GM18511 (cell line): ENCODE measurements around the gene MUC3A.
"Not testable (repeated sequence)": the region's sequence is repeated elsewhere in the genome, so short reads cannot be mapped to it uniquely, and the experiment has no call there.

Experiments
- ATAC-seq: cut with Tn5 transposase; IDR thresholded peaks from one replicate; pipeline ENCODE4 v1.9.1; 2021; ENCODE audit warnings: mild to moderate bottlenecking, moderate library complexity; ENCODE audit not compliant: unreplicated experiment

The MUC3A gene, protein sequence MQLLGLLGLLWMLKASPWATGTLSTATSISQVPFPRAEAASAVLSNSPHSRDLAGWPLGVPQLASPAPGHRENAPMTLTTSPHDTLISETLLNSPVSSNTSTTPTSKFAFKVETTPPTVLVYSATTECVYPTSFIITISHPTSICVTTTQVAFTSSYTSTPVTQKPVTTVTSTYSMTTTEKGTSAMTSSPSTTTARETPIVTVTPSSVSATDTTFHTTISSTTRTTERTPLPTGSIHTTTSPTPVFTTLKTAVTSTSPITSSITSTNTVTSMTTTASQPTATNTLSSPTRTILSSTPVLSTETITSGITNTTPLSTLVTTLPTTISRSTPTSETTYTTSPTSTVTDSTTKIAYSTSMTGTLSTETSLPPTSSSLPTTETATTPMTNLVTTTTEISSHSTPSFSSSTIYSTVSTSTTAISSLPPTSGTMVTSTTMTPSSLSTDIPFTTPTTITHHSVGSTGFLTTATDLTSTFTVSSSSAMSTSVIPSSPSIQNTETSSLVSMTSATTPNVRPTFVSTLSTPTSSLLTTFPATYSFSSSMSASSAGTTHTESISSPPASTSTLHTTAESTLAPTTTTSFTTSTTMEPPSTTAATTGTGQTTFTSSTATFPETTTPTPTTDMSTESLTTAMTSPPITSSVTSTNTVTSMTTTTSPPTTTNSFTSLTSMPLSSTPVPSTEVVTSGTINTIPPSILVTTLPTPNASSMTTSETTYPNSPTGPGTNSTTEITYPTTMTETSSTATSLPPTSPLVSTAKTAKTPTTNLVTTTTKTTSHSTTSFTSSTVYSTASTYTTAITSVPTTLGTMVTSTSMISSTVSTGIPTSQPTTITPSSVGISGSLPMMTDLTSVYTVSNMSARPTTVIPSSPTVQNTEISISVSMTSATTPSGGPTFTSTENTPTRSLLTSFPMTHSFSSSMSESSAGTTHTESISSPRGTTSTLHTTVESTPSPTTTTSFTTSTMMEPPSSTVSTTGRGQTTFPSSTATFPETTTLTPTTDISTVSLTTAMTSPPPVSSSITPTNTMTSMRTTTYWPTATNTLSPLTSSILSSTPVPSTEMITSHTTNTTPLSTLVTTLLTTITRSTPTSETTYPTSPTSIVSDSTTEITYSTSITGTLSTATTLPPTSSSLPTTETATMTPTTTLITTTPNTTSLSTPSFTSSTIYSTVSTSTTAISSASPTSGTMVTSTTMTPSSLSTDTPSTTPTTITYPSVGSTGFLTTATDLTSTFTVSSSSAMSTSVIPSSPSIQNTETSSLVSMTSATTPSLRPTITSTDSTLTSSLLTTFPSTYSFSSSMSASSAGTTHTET (N-terminal part only)

DNA sequence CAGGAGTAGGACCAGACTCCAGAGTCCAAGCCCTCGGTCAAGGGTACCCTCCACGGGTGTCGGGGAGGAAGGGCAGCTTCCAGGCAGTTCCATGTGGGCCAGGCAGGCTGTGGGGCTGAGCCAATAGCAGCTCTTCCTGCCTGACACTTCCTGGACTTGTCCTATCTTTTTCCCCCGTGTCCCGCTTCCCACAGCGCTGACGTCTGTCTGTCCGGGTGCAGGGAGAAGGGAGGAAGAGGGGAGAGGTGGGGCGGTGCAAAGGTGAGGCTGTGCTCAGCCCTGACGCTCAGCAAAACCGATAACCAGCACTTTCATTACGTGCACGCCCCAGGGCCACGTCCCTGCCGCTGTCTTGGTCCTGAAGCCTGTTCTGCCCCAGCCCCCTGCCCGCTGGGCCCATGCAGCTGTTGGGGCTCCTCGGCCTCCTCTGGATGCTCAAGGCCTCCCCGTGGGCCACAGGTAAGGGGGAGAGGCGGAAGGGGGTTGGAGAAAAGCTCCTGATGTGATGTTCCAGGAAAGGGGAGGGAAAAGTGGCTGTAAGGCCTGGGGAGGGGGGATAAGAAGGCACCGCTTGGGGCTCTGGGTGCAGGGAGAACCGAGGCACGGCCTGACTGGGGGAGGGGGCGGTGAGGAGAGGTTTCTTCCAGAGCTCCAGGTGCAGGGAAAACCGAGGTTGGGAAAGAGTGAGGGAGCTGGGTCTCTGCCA is at the start of gene MUC3A:
Gene MUC3A, plus strand, starts transcription at position 308 of the 706 bp plus-strand sequence. Its CDS starts 91 bp downstream, at position 399.
- no peak for ATAC-seq

DNA sequence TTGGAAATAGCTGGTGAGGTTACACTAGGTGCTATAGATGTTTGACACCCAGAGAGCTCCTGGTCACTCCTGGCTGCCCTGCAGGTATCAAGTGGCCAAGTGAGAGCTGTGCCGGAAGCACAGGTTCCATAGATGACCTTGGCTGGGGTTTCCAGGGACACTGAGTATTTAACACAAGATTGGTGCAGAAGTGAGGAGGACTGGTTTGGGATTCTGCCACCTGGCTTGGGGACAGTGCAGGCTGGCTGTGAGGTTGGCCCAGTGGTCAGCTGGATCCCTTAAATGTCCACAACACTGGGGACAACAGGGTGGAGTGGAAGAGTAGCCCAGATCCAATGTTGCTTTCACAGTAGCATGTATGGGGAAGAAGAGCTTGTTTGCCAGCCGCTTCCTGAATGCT is 48.4 kb upstream of the MUC3A start:
- ATAC-seq = no peak

DNA sequence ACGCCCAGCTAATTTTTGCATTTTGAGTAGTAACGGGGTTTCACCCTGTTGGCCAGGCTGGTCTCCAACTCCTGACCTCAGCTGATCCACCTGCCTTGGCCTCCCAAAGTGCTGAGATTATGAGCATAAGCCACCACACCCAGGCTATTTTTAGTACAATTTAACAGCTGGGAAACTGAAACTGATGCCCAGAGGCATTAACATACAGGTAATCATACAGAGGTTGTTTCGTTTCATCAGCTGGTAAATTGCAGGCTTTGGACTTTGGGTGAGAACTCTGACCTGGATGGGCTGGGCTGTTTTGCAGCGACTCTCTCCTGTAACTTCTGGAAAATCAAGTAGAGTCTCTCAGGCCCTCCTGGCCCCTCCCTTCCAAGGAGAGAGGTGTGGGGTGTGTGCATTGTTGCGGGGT is 47.4 kb upstream of the MUC3A start:
- ATAC-seq = no peak

DNA sequence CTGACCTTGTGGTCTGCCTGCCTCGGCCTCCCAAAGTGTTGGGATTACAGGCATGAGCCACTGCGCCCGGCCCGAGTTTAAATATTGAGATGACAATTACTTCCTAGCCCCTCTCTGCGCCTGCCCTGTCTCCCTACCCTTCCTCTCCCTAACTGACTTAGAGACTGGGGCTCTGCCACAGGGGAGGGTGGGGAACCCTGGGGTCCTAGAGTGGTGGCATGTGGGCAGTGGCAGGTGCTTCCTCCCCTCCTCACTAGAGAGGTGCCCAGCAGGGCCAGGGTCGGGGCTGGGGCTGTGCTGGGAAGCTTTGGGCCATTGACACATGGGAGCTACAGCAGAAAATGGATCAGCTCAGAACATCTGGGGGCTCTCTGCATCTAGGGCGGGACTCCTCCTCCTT is 46.7 kb upstream of the MUC3A start:
- ATAC-seq = no peak

DNA sequence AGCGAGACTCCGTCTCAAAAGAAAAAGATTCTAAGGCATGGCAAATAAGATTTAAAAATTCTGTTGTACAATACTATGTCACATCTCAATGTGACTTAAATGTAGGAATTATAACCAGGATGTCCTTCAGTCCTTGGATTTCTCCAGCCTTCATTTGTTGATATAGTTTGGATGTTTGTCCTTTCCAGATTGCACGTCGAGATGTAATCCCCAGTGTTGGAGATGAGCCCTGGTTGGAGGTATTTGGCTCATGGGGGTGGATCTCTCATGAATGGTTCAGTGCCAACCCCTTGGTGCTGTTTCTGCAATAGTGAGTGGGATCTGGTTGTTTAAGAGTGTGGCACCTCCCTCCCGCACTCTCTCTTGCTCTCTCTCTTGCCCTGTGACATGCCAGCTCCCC is 40.8 kb upstream of the MUC3A start:
- ATAC-seq = no peak

DNA sequence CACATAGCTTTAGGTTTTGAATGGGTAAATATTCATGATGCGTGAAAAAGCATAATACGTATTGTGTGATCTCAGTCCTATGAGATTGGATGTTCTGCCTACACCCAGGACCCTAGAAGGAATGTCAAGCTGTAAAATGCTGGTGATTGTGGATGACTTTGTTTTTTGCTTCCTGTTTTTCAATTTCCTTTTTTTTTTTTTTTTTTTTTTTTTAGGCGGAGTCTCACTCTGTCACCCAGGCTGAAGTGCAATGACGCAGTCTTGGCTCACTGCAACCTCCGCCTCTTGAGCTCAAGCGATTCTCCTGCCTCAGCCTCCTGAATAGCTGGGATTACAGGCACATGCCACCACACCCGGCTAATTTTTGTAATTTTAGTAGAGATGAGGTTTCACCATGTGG is 38.9 kb upstream of the MUC3A start:
- not testable (repeated sequence) for ATAC-seq

DNA sequence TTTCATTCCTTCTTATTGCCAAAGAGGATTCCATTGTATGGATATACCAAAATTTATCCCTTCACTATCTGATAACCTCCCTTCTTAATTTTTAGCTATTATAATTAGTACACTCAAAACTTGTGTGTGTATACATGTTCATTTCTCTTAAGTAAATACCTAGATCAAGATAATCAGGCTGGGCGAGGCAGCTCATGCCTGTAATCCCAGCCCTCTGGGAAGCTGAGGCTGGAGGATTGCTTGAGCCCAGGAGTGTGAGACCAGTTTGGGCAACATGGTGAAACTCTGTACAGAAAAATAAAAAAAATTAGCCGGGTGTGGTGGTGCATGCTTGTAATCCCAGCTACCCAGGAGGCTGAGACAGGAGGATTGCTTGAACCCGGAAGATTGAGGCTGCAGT is 37.9 kb upstream of the MUC3A start:
- ATAC-seq = no peak

DNA sequence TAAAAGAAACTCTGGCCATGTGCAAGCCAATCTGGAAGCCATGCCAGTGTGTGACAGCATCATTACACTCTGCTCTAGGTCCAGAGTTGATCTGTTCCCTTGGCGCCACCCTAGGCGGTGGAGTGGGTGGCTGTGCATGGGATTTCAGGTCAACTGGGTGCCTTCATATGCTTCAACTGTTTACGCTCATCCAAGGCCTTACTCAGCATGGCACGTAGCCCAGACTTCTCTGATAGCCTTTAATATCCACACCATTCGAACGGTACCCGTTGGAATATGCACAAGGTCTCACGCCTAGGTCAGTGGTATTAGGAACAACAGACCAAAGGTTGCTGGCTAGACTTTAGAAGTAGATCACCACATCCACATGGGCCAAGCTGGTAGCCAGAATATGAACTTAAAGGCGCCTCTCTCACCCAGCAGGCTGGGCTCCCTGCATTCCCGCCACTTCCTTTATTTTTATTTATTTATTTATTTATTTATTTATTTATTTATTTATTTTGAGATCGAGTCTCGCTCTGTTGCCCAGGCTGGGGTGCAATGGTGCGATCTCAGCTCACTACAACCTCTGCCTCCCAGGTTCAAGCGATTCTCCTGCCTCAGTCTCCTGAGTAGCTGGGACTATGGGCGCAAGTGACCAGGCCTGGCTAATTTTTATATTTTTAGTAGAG is 35.0 kb upstream of the MUC3A start:
- ATAC-seq = no peak

DNA sequence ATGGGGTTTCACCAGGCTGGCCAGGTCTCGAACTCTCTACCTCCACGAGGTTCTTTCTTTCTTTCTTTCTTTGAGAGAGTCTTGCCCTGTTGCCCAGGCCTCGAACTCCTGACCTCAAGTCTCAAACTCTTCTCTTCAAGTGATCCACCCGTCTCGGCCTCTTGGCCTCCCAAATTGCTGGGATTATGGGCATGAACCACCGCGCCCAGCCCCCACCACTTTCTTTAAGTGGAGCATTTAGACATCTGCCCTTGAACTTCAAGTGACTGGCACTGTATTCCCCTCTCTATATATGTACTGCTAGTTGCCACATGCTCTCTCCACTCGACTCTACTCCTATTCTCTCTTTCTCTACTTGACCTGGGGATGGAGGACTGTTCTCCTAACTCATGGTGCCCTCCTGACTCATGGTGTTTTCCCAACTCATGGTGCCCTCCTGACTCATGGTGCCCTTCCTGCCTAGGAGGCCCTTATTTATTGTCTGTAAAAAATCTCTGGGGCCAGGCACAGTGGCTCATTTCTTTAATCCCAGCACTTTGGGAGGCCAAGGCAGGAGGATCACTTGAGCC is 34.4 kb upstream of the MUC3A start:
- ATAC-seq = no peak

DNA sequence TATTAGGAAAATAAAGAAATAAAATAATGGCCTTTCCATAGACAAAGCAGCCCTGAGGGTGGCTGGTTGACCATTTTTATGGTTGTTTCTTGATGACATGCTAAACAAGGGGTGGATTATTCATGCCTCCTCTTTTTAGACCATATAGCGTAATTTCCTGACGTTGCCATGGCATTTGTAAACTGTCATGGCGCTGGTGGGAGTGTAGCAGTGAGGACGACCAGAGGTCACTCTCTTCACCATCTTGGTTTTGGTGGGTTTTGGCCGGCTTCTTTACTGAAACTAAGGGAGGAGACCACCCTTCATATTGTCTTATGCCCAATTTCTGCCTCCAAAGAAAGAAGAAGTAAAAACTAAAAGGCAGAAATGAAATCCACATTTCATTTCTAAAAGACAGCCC is 30.0 kb upstream of the MUC3A start:
- ATAC-seq = not testable (repeated sequence)

DNA sequence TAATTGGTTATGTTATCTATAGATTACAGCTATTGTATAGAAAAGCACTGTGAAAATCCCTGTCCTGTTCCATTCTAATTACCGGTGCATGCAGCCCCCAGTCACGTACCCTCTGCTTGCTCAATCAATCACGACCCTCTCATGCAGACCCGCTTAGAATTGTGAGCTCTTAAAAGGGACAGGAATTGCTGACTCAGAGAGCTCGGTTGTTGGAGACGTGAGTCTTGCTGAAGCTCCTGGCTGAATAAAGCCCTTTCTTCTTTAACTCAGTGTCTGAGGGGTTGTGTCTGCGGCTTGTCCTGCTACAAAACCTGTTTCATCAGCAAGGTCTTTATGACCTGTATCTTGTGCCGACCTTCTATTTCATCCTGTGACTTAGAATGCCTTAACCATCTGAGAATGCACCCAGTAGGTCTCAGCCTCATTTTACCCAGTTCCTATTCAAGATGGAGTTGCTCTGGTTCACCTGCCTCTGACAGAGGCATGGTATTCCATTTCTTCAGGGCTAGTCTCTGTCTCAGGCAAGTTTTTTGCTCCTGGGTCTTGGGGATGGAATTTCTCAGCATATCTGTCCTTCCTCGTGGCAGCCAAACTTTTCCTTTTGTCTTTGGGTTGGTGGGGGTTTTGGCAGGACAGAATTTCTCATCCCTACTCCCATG is 29.4 kb upstream of the MUC3A start:
- ATAC-seq = not testable (repeated sequence)

DNA sequence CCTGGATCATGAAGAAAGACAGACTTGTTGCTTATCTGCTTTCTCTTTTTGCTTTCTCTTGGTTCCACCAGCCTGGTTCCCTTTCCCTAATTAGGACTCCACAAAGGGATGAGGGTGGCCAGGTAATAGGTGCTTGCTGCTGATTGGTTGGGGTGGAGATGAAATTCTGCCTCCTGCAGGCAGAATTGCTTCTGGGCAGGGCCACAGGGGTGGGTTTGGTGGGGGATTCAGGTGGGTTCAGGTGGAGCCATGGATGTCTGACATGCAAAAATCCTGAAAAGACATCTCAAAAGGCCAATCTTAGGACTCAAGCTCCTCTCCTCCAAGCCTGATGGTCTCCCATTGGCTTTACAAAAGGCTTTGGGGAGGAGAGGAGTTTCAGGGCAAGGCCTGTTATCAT is 28.3 kb upstream of the MUC3A start:
- ATAC-seq = no peak

DNA sequence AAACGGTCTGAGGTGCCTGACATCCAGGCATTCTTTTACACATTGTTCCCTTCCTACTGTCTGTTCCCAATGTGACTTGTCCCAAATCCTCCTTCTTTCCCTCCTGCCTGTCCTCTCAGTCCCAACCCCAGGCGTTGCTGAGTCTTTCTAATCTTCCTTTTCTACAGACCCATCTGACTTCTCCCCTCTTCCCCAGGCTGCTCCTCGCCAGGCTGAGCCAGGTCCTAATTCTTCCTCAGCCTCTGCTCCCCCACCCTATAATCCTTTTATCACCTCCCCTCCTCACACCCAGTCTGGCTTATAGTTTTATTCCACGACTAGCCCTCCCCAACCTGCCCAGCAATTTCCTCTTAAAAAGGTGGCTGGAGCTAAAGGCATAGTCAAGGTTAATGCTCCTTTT is 25.7 kb upstream of the MUC3A start:
- not testable (repeated sequence) for ATAC-seq

DNA sequence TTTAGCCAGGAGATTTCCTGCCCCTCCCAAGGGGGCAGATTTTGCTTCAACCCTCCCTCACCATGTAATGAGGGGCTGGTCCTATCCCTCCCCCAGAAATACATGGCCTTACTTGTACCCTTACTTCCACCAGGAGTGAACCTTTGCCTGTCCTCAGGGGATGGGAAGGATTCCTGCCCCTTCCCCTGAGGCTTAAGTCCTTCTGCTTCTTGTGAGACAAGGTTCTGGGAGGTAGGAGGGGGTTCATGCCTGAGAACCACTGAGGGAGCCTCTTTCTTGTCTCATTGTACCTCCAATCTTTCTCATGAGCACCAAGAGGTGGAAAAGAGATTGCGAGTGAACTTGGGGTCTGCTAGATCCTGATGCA is 19.5 kb upstream of the MUC3A start:
- ATAC-seq = no peak

DNA sequence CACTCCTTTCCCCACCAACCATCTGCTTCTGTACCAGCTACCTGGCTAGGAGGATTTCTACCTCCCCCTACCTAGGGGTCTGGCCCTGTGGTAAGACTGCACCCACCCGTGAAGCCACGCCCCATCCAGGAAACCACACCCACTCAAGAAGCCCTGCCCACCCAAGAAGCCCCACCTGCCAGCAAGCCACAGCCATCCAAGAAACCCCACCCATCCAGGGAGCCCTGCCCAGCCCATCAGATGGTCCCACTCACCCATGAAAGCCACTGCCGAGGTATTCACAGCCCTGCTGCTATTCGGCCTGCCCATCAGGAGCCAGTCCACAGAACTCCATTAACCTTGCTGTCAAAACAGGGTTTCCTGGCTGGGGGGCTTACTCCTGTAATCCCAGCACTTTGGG is 15.6 kb upstream of the MUC3A start:
- no peak for ATAC-seq

DNA sequence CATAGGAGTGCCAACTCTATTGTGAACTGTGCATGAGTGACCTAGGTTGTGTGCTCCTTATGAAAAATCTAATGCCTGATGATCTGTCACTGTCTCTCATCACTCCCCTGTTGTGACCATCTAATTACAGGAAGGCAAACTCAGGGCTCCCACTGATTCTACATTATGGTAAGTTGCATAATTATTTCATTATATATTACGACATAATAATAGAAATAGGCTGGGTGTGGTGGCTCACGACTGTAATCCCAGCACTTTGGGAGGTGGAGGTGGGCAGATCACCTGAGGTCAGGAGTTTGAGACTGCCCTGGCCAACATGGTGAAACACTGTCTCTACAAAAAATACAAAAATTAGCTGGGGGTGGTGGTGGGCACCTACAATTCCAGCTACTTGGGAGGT is 14.0 kb upstream of the MUC3A start:
- ATAC-seq = not testable (repeated sequence)

DNA sequence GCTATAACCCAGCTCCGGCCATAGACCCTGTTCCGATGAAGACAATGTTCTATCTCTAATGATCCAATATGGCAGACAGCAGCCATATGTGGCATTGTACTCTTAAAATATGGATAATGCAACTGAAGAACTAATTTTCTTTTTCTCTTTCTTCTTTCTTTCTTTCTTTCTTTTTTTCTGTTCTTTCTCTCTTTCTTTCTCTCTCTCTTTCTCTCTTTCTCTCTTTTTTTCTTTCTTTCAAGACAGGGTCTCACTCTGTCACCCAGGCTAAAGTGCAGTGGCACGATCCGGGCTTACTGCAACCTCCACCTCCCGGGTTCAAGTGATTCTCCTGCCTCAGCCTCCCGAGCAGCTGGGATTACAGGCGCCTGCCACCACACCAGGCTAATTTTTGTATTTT is 13.2 kb upstream of the MUC3A start:
- not testable (repeated sequence) for ATAC-seq

DNA sequence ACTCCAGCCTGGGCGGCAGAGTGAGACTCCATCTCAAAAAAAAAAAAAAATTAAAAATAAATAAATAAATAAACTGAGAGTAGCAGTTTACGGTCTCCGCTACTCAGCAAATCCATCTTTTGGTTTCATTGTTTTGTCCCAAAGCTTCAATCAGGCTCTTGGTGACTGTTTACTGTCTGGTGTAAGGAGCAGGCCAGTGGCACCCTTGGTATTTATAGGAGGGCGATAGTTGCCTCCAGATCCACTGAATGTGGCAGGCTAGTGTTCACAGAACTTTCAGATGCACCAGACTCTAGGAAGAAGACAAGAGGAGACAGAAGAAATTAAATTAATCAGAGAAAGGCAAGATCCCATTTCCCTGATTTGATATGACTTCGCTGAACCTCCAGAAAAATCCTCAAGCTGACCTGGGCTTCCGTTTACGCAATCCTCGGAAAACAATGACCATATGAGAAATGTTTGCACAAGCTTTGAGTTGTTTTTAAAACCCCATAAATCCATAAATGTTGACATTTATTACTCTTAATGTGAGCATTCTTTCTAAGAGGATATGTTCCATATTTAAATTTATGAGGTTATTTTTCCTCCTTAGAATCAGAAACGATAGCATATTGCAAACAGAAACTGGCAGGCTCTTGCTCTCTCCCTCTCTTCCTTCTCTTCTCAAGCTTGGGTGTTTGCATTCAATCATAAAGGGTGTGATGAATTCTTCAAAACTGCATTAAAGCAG is 7.1 kb upstream of the MUC3A start:
- no peak for ATAC-seq
